Upper lobe of left lung (tissue), 6 donors: ENCODE results near the gene POMGNT1. TPM values are rescaled to one million over a fixed set of nuclear protein-coding genes. Genes with fewer than 3 reads are reported as not detected.
"Not testable (repeated sequence)": the region's sequence is repeated elsewhere in the genome, so short reads cannot be mapped to it uniquely, and the experiment has no call there.

ENCODE experiments used
- ATAC-seq, 2 donors: fragments of 200-7000 bp; cut with Tn5 transposase; one replicate each; pipeline ENCODE4 v1.9.1; 2022; ENCODE audit warnings: mild to moderate bottlenecking in 2 of 2, moderate library complexity in 2 of 2; ENCODE audit not compliant: low FRiP score in 2 of 2
- DNase-seq, 2 donors: peaks; one replicate each; pipeline ENCODE4 v3.0.0-alpha.2; 2019 to 2020
- H3K27ac ChIP-seq, 4 donors: fragments of 200-600 bp; sonication (generic); one replicate each; pipeline ENCODE4 v1.5.1; 2016 to 2019
- H3K27me3 ChIP-seq, 4 donors: fragments of 200-600 bp; sonication (generic); one replicate each; pipeline ENCODE4 v1.5.1; 2017 to 2019
- H3K36me3 ChIP-seq, 4 donors: fragments of 200-600 bp; sonication (generic); one replicate each; pipeline ENCODE4 v1.5.1; 2016 to 2019
- H3K4me1 ChIP-seq, 4 donors: fragments of 200-600 bp; sonication (generic); one replicate each; pipeline ENCODE4 v1.5.1; 2018 to 2019
- H3K4me3 ChIP-seq, 4 donors: fragments of 200-600 bp; sonication (generic); one replicate each; pipeline ENCODE4 v1.5.1; 2017 to 2019; ENCODE audit warnings: mild to moderate bottlenecking in 2 of 4, moderate library complexity in 1 of 4
- H3K9me3 ChIP-seq, 4 donors: fragments of 200-600 bp; sonication (generic); one replicate each; pipeline ENCODE4 v1.5.1; 2018 to 2019
- EP300 ChIP-seq, 4 donors: sonication (generic); formaldehyde crosslinking; IDR thresholded peaks; one replicate each; pipeline ENCODE4 v1.5.1; 2017; ENCODE audit warnings: antibody characterized with exemption in 4 of 4, control low read depth in 2 of 4
- POLR2A ChIP-seq, 4 donors: fragments of 450-650 bp; IDR thresholded peaks; one replicate each; pipeline ENCODE4 v1.5.1; 2016 to 2017; ENCODE audit warnings: antibody characterized with exemption in 4 of 4, mild to moderate bottlenecking in 2 of 4
- POLR2AphosphoS5 ChIP-seq, 2 donors: sonication (generic); formaldehyde crosslinking; IDR thresholded peaks; one replicate each; pipeline ENCODE4 v1.5.1; 2017; ENCODE audit warnings: antibody characterized with exemption in 2 of 2
- WGBS, 2 donors: methylation state at CpG; one replicate each; pipeline ENCODE4 v1.1.5; 2017 to 2018; 5-methylcytosine and 5-hydroxymethylcytosine counted together
- total RNA-seq, 6 donors: library from RNA; depleted of rRNA in 4 of 6; stranded (reverse); fragments of >200 nt in 4 of 6; gene quantifications; one replicate each; pipeline versions ENCODE4 v1.1.0 to v1.2.1, GENCODE V29; 2016 to 2021
- TF ChIP-seq, protein P1 (sequence below), 6 experiments: fragments of 450-650 bp in 4 of 6; fragments of 200-600 bp in 2 of 6; sonication (generic) in 2 of 6; IDR thresholded peaks; one replicate each; pipeline ENCODE4 v1.5.1; 2016 to 2019; ENCODE audit warnings: antibody characterized with exemption in 6 of 6
- donor health status: DM: no; HTN: no; CAD: no; lungs with moderate emphysema.
- donor health status: DM: no; HTN: yes; CAD: no; lungs with severe emphysema.

Gene POMGNT1
- total RNA-seq: 10 to 100 TPM; 37.7 to 66.7 (median 47.5) TPM

DNA sequence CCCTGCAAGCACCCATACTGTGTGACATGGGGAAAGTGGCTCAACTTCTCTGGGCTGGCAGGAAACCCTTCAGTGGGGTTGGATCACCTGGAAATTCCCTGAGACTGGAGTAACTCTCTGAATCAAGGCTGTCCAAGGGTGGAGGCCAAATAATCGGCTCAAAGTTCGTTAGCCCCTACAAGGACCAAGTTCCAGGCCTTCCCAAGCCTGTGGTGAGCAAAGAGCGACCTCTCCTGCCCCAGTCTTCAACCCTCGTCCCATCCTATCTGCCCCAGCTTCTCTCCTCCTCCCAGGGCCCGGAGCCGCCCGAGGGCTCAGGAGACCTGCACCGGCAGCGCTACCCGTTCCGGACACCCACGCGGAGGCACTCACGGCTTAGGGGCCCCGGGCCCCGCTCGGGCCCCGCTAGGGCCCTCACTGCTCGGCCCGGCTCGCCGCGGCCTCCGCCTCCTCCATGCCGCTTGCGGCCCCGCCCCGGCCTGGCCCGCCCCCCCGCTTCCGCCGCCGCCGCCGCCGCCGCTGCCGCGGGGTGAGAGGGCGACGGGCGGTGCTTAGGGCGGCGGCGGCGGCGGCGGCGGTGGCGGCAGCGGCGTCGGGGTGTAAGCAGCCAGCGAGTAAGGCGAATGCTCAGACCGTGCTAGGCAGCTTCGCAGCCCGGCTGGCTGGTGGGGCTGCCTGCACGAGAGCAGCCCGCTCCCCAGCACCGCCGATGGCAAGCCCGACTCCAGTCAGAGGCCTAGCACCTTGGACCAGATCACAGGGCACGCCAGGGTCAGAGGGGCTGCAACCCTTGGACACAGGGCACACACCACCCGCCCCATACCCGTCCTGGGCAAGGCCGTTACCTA lies at the start of gene POMGNT1:
TSS of gene POMGNT1 (minus strand) at position 471 of the 848 bp plus-strand sequence. CDS start 613 bp downstream, outside the sequence.
- Histone ChIP-seq H3K36me3 (peaks cover 5 to 28% (median 19%) of the 10 kb centered on the region in 4 donors), H3K27me3 (no peaks in the 10 kb centered on the region), H3K9me3 (no peaks in the 10 kb centered on the region), H3K4me1 (peaks cover 22 to 40% (median 25%) of the 10 kb centered on the region in 4 donors), H3K27ac (peak within 1 kb of the TSS; percentile 54 to 91 (median 80)), H3K4me3 (peak within 1 kb of the TSS; percentile 75 to 88 (median 80))
- WGBS, 2 donors: 0% methylated on average over 2 to 38 of the region's 67 CpGs
- ATAC-seq: peak; percentile 78 to 95
- peak; percentile 69 to 97 for DNase-seq
- peak in 2 of 4 donors; percentile 41 to 76 for TF ChIP-seq POLR2A (IDR thresholded peaks at IDR 0.05)
- TF ChIP-seq, protein P1, sequence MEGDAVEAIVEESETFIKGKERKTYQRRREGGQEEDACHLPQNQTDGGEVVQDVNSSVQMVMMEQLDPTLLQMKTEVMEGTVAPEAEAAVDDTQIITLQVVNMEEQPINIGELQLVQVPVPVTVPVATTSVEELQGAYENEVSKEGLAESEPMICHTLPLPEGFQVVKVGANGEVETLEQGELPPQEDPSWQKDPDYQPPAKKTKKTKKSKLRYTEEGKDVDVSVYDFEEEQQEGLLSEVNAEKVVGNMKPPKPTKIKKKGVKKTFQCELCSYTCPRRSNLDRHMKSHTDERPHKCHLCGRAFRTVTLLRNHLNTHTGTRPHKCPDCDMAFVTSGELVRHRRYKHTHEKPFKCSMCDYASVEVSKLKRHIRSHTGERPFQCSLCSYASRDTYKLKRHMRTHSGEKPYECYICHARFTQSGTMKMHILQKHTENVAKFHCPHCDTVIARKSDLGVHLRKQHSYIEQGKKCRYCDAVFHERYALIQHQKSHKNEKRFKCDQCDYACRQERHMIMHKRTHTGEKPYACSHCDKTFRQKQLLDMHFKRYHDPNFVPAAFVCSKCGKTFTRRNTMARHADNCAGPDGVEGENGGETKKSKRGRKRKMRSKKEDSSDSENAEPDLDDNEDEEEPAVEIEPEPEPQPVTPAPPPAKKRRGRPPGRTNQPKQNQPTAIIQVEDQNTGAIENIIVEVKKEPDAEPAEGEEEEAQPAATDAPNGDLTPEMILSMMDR (IDR thresholded peaks at IDR 0.05): peak in 1 of 6 experiments; percentile 11
- peak in 1 of 2 donors; percentile 53 for TF ChIP-seq POLR2AphosphoS5 (IDR thresholded peaks at IDR 0.05)
- TF ChIP-seq EP300 (IDR thresholded peaks at IDR 0.05): no peak

DNA sequence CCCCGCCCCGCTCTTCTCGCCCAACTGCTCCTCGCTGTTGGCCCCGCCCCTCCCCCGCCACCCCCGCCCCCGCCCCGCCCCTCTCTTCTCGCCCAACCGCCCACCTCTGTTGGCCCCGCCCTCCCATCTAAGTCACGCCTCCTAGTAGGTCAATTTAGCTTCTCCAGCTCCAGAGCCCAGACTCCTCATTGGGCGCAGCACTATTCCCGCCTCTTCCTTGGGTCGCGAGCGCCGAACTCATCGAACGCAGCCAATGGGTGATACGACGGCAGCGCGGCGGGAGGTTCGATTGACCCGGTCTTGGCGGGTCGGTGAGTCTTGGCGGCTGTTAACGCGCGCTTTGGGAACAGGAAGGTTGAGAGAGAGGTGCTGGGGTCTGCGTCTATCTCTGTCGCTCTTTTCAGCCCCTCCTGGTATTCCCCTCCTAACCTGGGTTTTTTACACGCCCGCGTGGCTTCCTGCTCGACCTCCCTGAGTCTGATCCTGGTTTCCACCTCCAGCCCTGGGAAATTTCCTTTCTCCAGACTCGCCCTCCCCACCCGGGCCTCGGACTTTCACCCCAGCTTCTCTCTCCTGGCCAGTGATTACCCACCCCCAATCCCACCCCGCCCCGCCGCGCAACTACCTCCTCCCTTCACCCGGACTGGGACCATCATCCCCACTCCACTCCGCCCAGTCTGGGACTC lies 49.3 kb upstream of the POMGNT1 start, which contains the start of gene RAD54L:
TSS of gene RAD54L (plus strand) at position 328 of the 686 bp plus-strand sequence. CDS start 643 bp downstream, outside the sequence.
- DNase-seq (peak; percentile 95 to 98), ATAC-seq (peak; percentile 98)
- Histone ChIP-seq H3K36me3 (no peaks in the 10 kb centered on the region), H3K9me3 (no peaks in the 10 kb centered on the region), H3K27me3 (no peaks in the 10 kb centered on the region), H3K4me1 (peaks cover 6 to 19% (median 15%) of the 10 kb centered on the region in 4 donors), H3K27ac (peak within 1 kb of the TSS; percentile 69 to 85 (median 75)), H3K4me3 (peak within 1 kb of the TSS; percentile 55 to 71 (median 68))
- TF ChIP-seq POLR2A (IDR thresholded peaks at IDR 0.05): no peak
- TF ChIP-seq, protein P1 (IDR thresholded peaks at IDR 0.05): no peak
- peak; percentile 48 to 75 for TF ChIP-seq POLR2AphosphoS5 (IDR thresholded peaks at IDR 0.05)
- 1 to 2% methylated on average over 22 to 37 of the region's 49 CpGs for WGBS, 2 donors

DNA sequence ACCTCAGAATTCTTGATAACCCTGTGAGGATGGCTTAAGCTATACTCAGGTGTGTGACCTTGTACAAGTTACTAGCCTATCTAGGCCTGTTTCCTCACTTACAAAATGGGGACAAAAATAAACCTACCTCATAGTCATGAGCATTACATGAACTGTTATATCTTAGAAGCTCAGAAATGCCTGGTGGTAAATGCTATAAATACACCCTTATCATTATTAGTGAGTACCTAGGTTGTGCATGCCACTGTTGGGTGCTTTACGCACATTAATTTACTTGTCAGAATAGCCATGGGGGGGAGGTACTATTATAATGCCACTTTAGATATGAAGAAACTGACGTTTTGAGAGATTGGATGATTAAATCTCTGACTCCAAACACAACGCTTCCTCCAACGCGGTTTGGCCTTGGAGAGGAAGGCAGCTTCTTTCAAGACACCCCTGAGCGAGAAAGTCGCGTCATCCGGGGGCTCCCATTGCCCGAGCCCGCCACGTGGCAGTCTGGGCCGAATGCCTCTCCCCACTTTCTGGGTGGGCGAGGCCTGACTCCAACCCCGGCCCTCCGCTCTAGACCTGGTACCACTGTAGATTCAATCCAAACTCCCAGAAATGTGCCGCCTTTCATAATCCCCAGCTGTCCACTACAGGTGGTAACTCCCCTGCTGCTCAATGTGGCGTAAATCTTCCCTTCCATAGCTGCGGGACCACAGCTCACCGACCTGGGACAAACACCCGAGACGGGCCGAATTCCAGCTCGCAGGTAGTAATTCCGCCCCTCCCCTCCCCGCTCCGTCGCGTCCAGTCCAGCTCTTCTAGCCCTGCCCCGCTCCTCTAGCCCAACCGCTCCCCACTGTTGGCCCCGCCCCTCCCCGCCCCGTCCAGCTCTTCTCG lies 48.6 kb upstream of the POMGNT1 start:
- Histone ChIP-seq H3K27ac (peak overlapping the region; percentile 69 to 85 (median 75)), H3K4me1 (peaks cover 6 to 19% (median 15%) of the 10 kb centered on the region in 4 donors), H3K27me3 (no peaks in the 10 kb centered on the region), H3K9me3 (no peaks in the 10 kb centered on the region), H3K36me3 (no peaks in the 10 kb centered on the region), H3K4me3 (peak overlapping the region; percentile 55 to 71 (median 68))
- TF ChIP-seq POLR2AphosphoS5 (IDR thresholded peaks at IDR 0.05) (peak in 1 of 2 donors; percentile 5), EP300 (IDR thresholded peaks at IDR 0.05) (no peak), POLR2A (IDR thresholded peaks at IDR 0.05) (peak in 2 of 4 donors; percentile 28 to 40)
- TF ChIP-seq, protein P1 (IDR thresholded peaks at IDR 0.05): no peak
- peak; percentile 48 to 92 for DNase-seq
- WGBS, 2 donors: 2 to 5% methylated on average over 15 to 27 of the region's 35 CpGs
- peak; percentile 94 to 96 for ATAC-seq

DNA sequence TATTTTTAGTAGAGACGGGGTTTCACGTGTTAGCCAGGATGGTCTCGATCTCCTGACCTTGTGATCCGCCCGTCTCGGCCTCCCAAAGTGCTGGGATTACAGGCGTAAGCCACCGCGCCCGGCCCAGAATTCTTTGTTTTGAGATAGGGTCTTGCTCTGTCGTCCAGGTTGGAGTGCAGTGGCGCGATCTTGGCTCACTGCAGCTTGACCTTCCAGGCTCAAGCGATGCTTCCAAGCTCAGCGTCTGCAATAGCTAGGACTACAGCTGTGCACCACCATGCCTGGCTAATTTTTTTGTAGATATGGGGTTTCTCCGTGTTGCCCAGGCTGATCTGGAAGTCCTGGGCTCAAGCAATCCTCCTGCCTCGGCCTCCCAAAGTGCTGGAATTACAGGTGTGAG lies 47.9 kb upstream of the POMGNT1 start:
- not testable (repeated sequence) for H3K36me3 ChIP-seq, H3K27ac ChIP-seq, H3K27me3 ChIP-seq, ATAC-seq, DNase-seq, H3K9me3 ChIP-seq
- peaks cover 6 to 19% (median 15%) of the 10 kb centered on the region in 4 donors for H3K4me1 ChIP-seq
- WGBS, 2 donors: 94 to 95% methylated on average over 17 of the region's 17 CpGs
- peak overlapping the region in 1 of 4 donors; percentile 69 for H3K4me3 ChIP-seq
